GM18520 (cell line): Measurements from ENCODE around the gene OBSCN.
"Not testable (repeated sequence)": the region's sequence is repeated elsewhere in the genome, so short reads cannot be mapped to it uniquely, and the experiment has no call there.

Experiments used
- ATAC-seq: cut with Tn5 transposase; IDR thresholded peaks from one replicate; pipeline ENCODE4 v1.9.1; 2021; ENCODE audit not compliant: unreplicated experiment

The OBSCN gene

DNA sequence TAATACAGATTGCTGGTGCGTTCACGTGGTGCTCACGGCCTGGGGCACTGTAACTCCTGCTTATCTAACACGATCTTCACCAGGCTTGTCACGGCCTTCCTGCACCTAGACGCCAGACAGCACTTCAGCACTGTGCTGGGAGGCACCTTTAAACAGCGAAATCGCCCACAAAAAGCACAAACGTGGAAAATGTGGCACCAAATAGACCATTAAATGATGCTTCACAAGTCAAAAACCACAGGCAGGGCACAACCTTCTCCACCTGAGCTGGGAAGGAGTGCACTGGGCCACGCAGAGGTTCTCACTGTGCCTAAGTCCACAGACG, 22.2 kb upstream of the OBSCN start:
- ATAC-seq, result no peak

DNA sequence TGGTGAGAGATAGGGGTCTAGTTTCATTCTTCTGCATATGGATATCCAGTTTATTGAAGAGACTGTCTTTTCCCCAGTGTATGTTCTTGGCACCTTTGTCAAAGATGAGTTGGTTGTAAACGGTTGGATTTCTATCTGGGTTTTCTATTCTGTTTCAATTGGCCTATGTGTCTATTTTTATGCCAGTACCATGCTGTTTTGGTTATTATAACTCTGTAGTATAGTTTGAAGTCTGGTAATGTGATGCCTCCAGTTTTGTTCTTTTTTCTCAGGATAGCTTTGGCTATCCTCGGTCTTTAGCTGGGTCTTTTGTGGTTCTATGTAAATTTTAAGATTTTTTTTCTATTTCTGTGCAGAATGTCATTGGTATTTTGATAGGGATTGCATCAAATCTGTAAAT, 19.6 kb upstream of the OBSCN start:
- not testable (repeated sequence) for ATAC-seq

DNA sequence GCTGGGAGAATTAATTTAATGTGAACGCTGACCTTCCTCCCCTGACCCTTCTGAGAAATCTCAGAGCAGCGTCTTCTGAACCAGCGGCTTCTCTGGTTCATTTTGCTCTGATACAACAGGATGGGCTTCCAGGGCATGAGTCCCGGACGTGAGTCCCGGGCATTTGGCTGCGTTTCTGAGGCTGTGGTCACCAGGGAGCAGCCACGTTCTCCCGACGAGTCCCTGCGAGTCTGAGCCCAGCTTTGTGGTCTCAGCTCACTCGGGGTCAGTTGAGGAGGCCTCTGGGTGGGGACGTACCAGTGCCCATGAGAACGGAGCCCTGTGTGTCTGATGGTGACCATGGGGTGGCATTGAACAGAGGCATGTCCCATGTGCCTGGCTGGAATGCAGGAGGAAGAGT, 17.7 kb upstream of the OBSCN start:
- no peak for ATAC-seq

GRCh38 chr1:228190778-228191177, 17.1 kb upstream of the OBSCN start:
- ATAC-seq, result no peak

GRCh38 chr1:228194436-228194835, 13.4 kb upstream of the OBSCN start:
- ATAC-seq, result no peak

- no peak for ATAC-seq
Observed at GRCh38 chr1:228194921-228195812, 12.7 kb upstream of the OBSCN start.

GRCh38 chr1:228197555-228198147, 10.2 kb upstream of the OBSCN start:
- ATAC-seq, result no peak

GRCh38 chr1:228198977-228199590, 8.8 kb upstream of the OBSCN start:
- ATAC-seq, result no peak

DNA sequence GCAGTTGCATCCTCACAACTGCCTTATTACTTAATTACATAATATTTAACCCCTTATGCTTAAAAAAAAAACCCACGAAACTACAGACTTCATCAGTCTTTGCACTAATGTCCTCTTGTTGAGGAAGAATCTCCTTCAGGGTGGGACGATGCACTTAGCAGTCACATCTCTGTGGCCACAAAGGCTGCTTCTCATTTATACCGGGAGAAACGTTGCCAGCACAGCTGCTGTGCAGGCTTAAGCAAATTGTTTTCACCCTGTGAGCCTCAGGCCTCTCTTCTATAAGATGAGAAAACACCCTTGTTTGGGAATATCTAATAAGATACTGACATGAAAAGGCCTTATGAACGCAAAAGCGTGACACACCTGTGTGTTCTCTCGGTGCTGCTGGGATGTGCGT, 2.9 kb upstream of the OBSCN start:
- no peak for ATAC-seq

- ATAC-seq, result no peak
Observed at GRCh38 chr1:228205526-228206436, 2.1 kb upstream of the OBSCN start.

DNA sequence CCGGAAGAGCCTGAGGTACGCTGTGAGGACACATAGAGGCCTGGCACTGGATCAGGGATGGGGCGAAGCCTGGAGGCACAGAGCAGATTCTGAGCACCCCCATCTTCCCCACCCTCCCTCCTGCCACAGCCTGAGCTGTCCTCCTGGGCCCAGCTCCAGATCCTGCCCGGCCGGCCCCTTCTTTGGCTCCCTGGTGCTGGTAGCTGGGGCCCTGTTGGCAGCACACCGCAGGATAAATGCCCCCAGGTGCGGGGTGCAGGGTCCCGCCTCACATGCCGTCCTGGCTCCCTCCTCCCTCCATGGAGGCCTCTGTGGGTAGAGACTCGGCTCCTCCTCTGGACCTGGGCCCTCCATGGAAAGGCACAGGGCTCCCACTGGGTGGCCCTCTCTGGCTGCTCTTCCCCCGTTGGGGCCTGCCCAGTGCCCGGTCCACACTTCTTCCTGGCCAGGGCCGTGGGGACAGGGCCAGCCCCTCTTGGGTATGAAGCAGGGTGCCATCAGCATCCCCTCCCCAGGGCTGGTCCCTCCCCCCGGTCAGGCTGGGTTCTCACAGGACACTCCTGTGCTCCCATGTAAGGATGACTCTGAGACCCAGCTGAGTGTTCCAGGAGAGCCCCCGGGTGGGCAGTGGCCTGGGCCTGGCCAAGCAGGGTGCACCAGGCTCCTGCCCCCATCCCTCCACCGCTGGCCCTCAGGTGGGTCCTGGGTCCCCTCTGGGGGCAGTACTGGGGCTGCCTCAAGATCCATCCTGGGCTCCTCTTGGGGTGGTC, 1.1 kb upstream of the OBSCN start:
- no peak for ATAC-seq

GRCh38 chr1:228207381-228207810, 448 bp upstream of the OBSCN start:
- no peak for ATAC-seq

DNA sequence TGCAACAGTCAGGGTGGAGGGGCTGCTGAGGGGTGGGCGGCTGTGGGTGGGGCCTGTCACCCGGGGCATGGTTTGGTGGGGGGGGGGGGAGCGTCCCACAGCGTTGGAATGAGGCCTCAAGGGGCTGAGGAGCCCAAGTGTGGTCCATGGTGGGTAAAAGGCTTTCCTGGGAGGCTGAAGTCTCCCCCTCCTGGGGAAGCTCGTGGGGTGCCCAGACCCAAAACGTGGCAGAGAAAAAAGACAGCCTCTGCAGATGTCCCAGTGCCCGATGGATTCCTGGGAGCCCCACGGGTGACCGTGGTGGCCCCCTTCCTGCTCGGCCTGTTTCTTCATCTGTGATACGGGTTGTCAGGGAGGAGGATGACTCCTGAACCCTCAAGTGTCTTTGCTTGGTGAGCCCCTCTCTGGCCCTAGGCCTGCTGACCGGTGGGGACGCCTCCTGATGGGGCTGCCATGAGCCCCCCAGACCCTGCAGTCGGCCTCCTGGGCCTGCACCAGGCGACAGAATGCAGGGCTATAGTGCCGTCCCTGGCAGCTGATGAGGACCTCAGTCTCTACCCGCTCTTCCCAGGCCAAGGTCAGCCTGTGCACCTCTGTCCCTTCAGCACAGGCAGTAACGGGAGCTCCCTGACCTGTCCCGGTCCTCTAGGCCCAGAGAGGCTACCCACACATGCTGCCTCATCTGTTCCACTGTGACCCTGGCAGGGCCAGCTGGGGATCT, 1.1 kb downstream of the OBSCN start:
- ATAC-seq, result no peak

DNA sequence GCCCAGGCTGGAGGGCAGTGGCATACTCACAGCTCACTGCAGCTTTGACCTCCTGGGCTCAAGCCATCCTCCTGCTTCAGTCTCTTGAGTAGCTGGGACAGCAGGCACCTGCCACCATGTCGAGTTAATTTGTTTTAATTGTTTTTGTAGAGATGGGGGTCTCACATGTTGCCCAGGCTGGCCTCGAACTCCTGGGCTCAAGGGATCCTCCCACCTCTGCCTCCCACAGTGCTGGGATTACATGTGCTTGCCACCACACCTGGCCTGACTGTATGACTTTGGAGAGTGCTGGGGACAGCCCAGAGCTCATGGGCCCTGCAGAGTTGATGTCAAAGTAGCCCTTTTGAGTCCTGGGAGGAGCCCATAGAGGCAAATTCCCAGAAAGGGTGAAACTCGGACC, 1.8 kb downstream of the OBSCN start:
- ATAC-seq, result no peak

GRCh38 chr1:228210076-228210651, 2.3 kb downstream of the OBSCN start:
- ATAC-seq, result no peak

GRCh38 chr1:228210712-228211530, 3.1 kb downstream of the OBSCN start:
- no peak for ATAC-seq

DNA sequence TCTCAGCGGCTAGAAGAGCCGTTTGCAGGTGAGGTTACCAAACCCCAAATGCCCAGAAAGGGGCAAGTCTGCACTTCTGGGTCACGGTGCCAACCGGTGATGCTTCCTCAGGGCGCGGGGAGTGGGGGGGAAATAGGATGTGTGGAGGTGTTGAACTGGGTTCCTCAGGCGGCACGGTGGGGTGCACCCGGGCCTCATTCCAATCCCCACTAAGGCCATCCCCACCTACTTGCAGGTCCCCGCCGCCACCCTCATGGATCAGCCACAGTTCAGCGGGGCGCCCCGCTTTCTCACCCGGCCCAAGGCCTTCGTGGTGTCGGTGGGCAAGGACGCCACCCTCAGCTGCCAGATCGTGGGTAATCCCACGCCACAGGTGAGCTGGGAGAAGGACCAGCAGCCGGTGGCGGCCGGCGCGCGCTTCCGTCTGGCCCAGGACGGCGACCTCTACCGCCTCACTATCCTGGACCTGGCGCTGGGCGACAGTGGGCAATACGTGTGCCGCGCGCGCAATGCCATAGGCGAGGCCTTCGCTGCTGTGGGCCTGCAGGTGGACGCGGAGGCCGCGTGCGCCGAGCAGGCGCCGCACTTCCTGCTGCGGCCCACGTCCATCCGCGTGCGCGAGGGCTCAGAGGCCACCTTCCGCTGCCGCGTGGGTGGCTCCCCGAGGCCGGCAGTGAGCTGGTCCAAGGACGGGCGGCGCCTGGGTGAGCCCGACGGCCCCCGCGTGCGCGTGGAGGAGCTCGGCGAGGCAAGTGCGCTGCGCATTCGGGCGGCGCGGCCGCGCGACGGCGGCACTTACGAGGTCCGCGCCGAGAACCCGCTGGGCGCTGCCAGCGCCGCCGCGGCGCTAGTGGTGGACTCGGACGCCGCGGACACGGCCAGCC, 3.9 kb downstream of the OBSCN start:
- no peak for ATAC-seq
